Measurements from ENCODE around the gene PDE1C.

The PDE1C gene

GRCh38 chr7:31775556-31775955, 294.7 kb downstream of the PDE1C start:
- no peak for TF ChIP-seq TAF1 (IDR thresholded peaks at IDR 0.05; ENCODE audit: borderline replicate concordance, insufficient read depth, low read length)
- no peak for TF ChIP-seq POLR2AphosphoS5 (IDR thresholded peaks at IDR 0.05; ENCODE audit: low read depth, low read length)
- TF ChIP-seq SIN3A (IDR thresholded peaks at IDR 0.05; ENCODE audit: borderline replicate concordance, insufficient read depth, low read length) = no peak
- no peak for TF ChIP-seq FOXP2 (optimal IDR thresholded peaks at IDR 0.05; ENCODE audit: borderline replicate concordance, extremely low read depth, extremely low read length, insufficient read depth)
- no peak for TF ChIP-seq REST (IDR thresholded peaks at IDR 0.05; ENCODE audit: insufficient read depth in 1 of 2, low read depth in 2 of 2, low read length in 2 of 2)

DNA sequence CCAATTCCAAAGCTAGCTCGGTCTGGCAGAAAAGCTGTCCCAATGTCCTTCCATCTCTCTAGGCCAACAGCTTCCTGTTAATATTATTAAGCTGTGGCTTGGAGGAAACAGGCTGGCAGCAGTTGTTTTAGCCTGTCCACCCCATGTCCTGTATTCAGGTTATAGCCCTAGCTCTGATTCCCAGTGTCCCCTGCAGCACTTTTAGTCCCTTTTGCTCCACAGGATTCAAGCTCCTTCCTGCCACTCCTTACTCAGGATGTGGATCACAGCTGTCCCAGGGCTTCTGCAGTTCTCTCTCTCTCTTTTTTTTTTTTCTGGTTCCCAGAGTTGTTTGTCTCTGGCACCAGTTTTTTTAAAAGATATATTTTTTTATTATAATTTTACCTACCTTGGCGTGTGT, 298.0 kb downstream of the PDE1C start:
- TF ChIP-seq FOXP2 (optimal IDR thresholded peaks at IDR 0.05; ENCODE audit: borderline replicate concordance, extremely low read depth, extremely low read length, insufficient read depth) = no peak
- no peak for TF ChIP-seq POLR2AphosphoS5 (IDR thresholded peaks at IDR 0.05; ENCODE audit: low read depth, low read length)
- no peak for TF ChIP-seq TAF1 (IDR thresholded peaks at IDR 0.05; ENCODE audit: borderline replicate concordance, insufficient read depth, low read length)
- no peak for TF ChIP-seq REST (IDR thresholded peaks at IDR 0.05; ENCODE audit: insufficient read depth in 1 of 2, low read depth in 2 of 2, low read length in 2 of 2)
- TF ChIP-seq SIN3A (IDR thresholded peaks at IDR 0.05; ENCODE audit: borderline replicate concordance, insufficient read depth, low read length) = no peak

DNA sequence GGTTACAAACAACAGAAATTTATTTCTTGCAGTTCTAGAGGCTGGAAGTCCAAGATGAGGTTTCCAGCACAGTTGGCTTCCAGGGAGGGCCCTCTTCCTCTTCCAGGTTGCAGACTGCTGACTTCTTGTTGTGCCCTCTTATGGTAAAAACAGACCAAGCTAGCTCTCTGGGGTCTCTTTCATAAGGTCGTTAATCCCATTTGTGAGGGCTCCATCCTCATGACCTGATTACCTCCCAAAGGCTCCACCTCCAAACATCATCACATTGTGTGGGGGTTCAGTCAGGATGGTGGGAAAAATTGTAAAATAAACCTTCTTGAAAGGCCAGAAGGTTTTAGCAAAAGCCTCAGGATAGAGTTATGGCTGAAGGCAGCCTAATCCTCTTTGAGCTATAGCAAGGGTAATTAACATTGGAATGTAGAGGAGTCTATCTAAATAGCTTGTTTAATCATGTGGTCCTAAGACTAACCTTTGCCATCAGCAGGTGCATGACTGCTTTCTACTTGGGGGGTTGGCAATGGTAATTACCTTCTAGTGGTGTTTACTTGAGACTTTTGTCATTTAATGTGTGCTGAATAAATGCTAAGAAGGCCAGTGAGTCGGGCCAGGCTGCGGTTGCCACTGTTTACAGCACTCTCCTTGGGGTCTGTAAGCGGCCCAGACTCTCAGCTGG, 302.4 kb downstream of the PDE1C start:
- TF ChIP-seq SIN3A (IDR thresholded peaks at IDR 0.05; ENCODE audit: borderline replicate concordance, insufficient read depth, low read length) (no peak), FOXP2 (optimal IDR thresholded peaks at IDR 0.05; ENCODE audit: borderline replicate concordance, extremely low read depth, extremely low read length, insufficient read depth) (no peak), POLR2AphosphoS5 (IDR thresholded peaks at IDR 0.05; ENCODE audit: low read depth, low read length) (no peak), TAF1 (IDR thresholded peaks at IDR 0.05; ENCODE audit: borderline replicate concordance, insufficient read depth, low read length) (no peak), REST (IDR thresholded peaks at IDR 0.05; ENCODE audit: insufficient read depth in 1 of 2, low read depth in 2 of 2, low read length in 2 of 2) (no peak)

DNA sequence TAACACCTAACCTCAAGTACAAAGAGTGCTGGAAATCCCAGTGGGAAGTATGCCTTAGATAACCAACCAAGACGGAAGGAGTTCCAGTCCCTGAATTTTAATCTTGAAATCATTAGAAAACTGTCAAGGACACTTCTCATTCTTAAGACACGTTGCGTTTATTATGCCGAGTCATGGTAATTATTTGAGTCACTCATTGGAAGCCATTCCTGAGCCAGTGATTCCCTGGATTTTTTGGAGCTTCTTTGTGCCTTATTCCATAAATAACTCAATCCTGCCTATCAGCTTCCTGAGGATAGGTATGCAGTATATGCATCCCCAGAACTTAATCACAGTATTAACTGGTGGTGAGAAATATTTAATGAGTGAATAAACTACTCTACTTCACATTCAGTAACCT, 305.7 kb downstream of the PDE1C start:
- no peak for TF ChIP-seq FOXP2 (optimal IDR thresholded peaks at IDR 0.05; ENCODE audit: borderline replicate concordance, extremely low read depth, extremely low read length, insufficient read depth)
- no peak for TF ChIP-seq SIN3A (IDR thresholded peaks at IDR 0.05; ENCODE audit: borderline replicate concordance, insufficient read depth, low read length)
- TF ChIP-seq TAF1 (IDR thresholded peaks at IDR 0.05; ENCODE audit: borderline replicate concordance, insufficient read depth, low read length) = no peak
- TF ChIP-seq REST (IDR thresholded peaks at IDR 0.05; ENCODE audit: insufficient read depth in 1 of 2, low read depth in 2 of 2, low read length in 2 of 2) = no peak
- TF ChIP-seq POLR2AphosphoS5 (IDR thresholded peaks at IDR 0.05; ENCODE audit: low read depth, low read length) = no peak
